Pancreas (tissue), 10 donors: ENCODE measurements around the gene ATRNL1. TPM values are rescaled to one million over a fixed set of nuclear protein-coding genes. Genes with fewer than 3 reads are reported as not detected.

Experiments
- ATAC-seq, 4 donors: fragments of 200-7000 bp; cut with Tn5 transposase; one replicate each; pipeline versions ENCODE4 v1.8.0 to v1.9.1; 2020; ENCODE audit warnings: mild to moderate bottlenecking in 4 of 4, moderate library complexity in 4 of 4
- DNase-seq, 6 donors: peaks; one replicate each; pipeline ENCODE4 v3.0.0-alpha.2; 2020
- FAIRE-seq: peaks from 2 replicates; lab custom pipeline; 2012; peaks lifted over from hg19 to GRCh38; lab: Jason Lieb, UNC
- H3K27ac ChIP-seq, 4 donors: fragments of 200-600 bp; sonication (generic); 1 replicate in 3 of 4; 2 replicates in 1 of 4; pipeline versions ENCODE4 v1.5.0 to v1.8.0; 2020
- H3K27me3 ChIP-seq, 4 donors: fragments of 200-600 bp; one replicate each; pipeline ENCODE4 v1.8.0; 2021
- H3K36me3 ChIP-seq, 3 donors: fragments of 200-600 bp; sonication (generic) in 1 of 3; one replicate each; pipeline versions ENCODE4 v1.5.0 to v1.8.0; 2020 to 2021
- H3K4me1 ChIP-seq, 3 donors: fragments of 200-600 bp; one replicate each; pipeline ENCODE4 v1.8.0; 2021
- H3K4me3 ChIP-seq, 4 donors: fragments of 200-600 bp; sonication (generic) in 2 of 4; one replicate each; pipeline versions ENCODE4 v1.5.0 to v1.8.0; 2020 to 2021
- H3K9me3 ChIP-seq, 4 donors: fragments of 200-600 bp; one replicate each; pipeline ENCODE4 v1.8.0; 2021
- CTCF ChIP-seq, 4 donors: fragments of 200-600 bp; sonication (generic) in 3 of 4; IDR thresholded peaks; one replicate each; pipeline versions ENCODE4 v1.5.0 to v1.8.0; 2021; ENCODE audit warnings: antibody characterized with exemption in 4 of 4
- WGBS, 2 donors: extraction: QIAGEN DNeasy Blood & Tissue Kit; methylation state at CpG; one replicate each; pipeline ENCODE4 v1.1.7; 2013; 5-methylcytosine and 5-hydroxymethylcytosine counted together
- intact Hi-C, 3 donors: fragments of 100-400 bp; cut with DNase I; formaldehyde crosslinking; loops; one replicate each; pipeline versions ENCODE4 v1.11.1 to v1.14.2; 2022
- polyA plus RNA-seq, 2 donors: library from polyadenylated mRNA; stranded (reverse); fragments of 200-250 nt; gene quantifications; one replicate each; pipeline ENCODE4 v1.2.3, GENCODE V29; 2013
- total RNA-seq, 6 donors: library from RNA; stranded (reverse); fragmentation: NEBNext Ultra II Directional in 4 of 6; extraction: Animal tissue kit (Norgen Biotek cat#: 25700) in 4 of 6; gene quantifications; one replicate each; pipeline versions ENCODE4 v1.2.1 to v1.2.4, GENCODE V29; 2021 to 2023
- donor health status: healthy with polysubstance abuse.
- donor health status: DM: no; HTN: no; CAD: no; lungs with moderate emphysema.
- donor health status: DM: no; HTN: no; CAD: no.
- donor health status: control.
- donor health status: control.
- donor health status: Bipolar disorder and iron deficiency.
- donor health status: DM: yes; HTN: yes; CAD: no.
- donor health status: DM: no; HTN: no; CAD: no.
- donor health status: DM: no; HTN: no; CAD: no.
- donor health status: DM: yes; HTN: yes; CAD: no.

The ATRNL1 gene
- total and polyA plus RNA-seq, 8 donors, result 0.91 to 5.7 (median 3.9) TPM

- DNase-seq, result no peak
- H3K27ac ChIP-seq, result no peak overlapping the region
- no peaks in the 10 kb centered on the region for H3K36me3 ChIP-seq
- intact Hi-C loops, result no loop called here
- H3K27me3 ChIP-seq, result no peaks in the 10 kb centered on the region
- no peak for FAIRE-seq
- 83 to 88% methylated on average over 4 of the region's 4 CpGs for WGBS, 2 donors
- H3K9me3 ChIP-seq, result no peaks in the 10 kb centered on the region
- no peak for ATAC-seq
- no peak for TF ChIP-seq CTCF (IDR thresholded peaks at IDR 0.05)
- H3K4me3 ChIP-seq, result no peak overlapping the region
- H3K4me1 ChIP-seq, result no peaks in the 10 kb centered on the region
Measured at GRCh38 chr10:115909962-115910731, 817.0 kb downstream of the ATRNL1 start.

- H3K27ac ChIP-seq, result no peak overlapping the region
- no peaks in the 10 kb centered on the region for H3K4me1 ChIP-seq
- H3K36me3 ChIP-seq, result no peaks in the 10 kb centered on the region
- H3K27me3 ChIP-seq, result no peaks in the 10 kb centered on the region
- no peak for TF ChIP-seq CTCF (IDR thresholded peaks at IDR 0.05)
- WGBS, 2 donors, result 91 to 96% methylated on average over 3 of the region's 3 CpGs
- ATAC-seq, result no peak
- H3K9me3 ChIP-seq, result no peaks in the 10 kb centered on the region
- FAIRE-seq, result no peak
- intact Hi-C loops, result no loop called here
- H3K4me3 ChIP-seq, result no peak overlapping the region
- DNase-seq, result no peak
Measured at GRCh38 chr10:115914475-115914874, 821.3 kb downstream of the ATRNL1 start.

GRCh38 chr10:115915429-115915828 lies 822.3 kb downstream of the ATRNL1 start:
- DNase-seq, result no peak
- H3K36me3 ChIP-seq, result no peaks in the 10 kb centered on the region
- WGBS, 2 donors, result 95 to 97% methylated on average over 1 of the region's 1 CpG
- H3K27me3 ChIP-seq, result no peaks in the 10 kb centered on the region
- no peak for FAIRE-seq
- no peak for ATAC-seq
- H3K4me3 ChIP-seq, result no peak overlapping the region
- H3K4me1 ChIP-seq, result no peaks in the 10 kb centered on the region
- H3K27ac ChIP-seq, result no peak overlapping the region
- H3K9me3 ChIP-seq, result no peaks in the 10 kb centered on the region
- TF ChIP-seq CTCF (IDR thresholded peaks at IDR 0.05), result no peak
- intact Hi-C loops, result no loop called here

GRCh38 chr10:115918812-115919211 lies 825.6 kb downstream of the ATRNL1 start:
- TF ChIP-seq CTCF (IDR thresholded peaks at IDR 0.05), result no peak
- 88 to 96% methylated on average over 2 of the region's 2 CpGs for WGBS, 2 donors
- Histone ChIP-seq H3K4me1 (no peaks in the 10 kb centered on the region), H3K27me3 (no peaks in the 10 kb centered on the region), H3K9me3 (no peaks in the 10 kb centered on the region), H3K4me3 (no peak overlapping the region), H3K27ac (no peak overlapping the region), H3K36me3 (no peaks in the 10 kb centered on the region)
- intact Hi-C loops, result no loop called here
- FAIRE-seq (no peak), ATAC-seq (no peak), DNase-seq (no peak)

GRCh38 chr10:115921795-115922194 lies 828.6 kb downstream of the ATRNL1 start:
- no peaks in the 10 kb centered on the region for H3K27me3 ChIP-seq
- FAIRE-seq (no peak), ATAC-seq (no peak), DNase-seq (no peak)
- WGBS, 2 donors, result 82 to 86% methylated on average over 4 of the region's 4 CpGs
- no peak overlapping the region for H3K27ac ChIP-seq
- no peaks in the 10 kb centered on the region for H3K4me1 ChIP-seq
- H3K36me3 ChIP-seq, result no peaks in the 10 kb centered on the region
- TF ChIP-seq CTCF (IDR thresholded peaks at IDR 0.05), result no peak
- H3K9me3 ChIP-seq, result no peaks in the 10 kb centered on the region
- intact Hi-C loops, result no loop called here
- H3K4me3 ChIP-seq, result no peak overlapping the region
